Measurements from ENCODE around the gene PUS1. TPM values are rescaled to one million over a fixed set of nuclear protein-coding genes. Genes with fewer than 3 reads are reported as not detected.

PUS1 gene
- total RNA-seq, 1 donor: 4.5 TPM

Other genes starting within 250 kb of the PUS1 start
- gene SFSWAP, start 218.2 kb upstream of the PUS1 start, total RNA-seq: 59.0 TPM
- 5.0 TPM for gene MMP17, start 100.9 kb upstream of the PUS1 start, total RNA-seq
- 25.8 TPM for gene ULK1, start 34.7 kb upstream of the PUS1 start, total RNA-seq
- gene EP400, start 20.7 kb downstream of the PUS1 start, total RNA-seq: 20.5 TPM
- gene DDX51, start 215.0 kb downstream of the PUS1 start, total RNA-seq: 14.8 TPM
- 3.3 TPM for gene NOC4L, start 215.2 kb downstream of the PUS1 start, total RNA-seq

Measured in mononuclear cell (primary cell).